ENCODE measurements around the gene STK11. TPM values are rescaled to one million over a fixed set of nuclear protein-coding genes. Genes with fewer than 3 reads are reported as not detected.
A peak's percentile ranks its signal among the peaks of the same experiment; 100 is the strongest.

Gene STK11
- total RNA-seq, 3 donors from 2014 or later: 69.6 to 86.6 (median 76.3) TPM

- intact Hi-C loops (cut with DNase I, micrococcal nuclease): no loop called here
- Histone ChIP-seq H3K4me3 (no peak overlapping the region), H3K36me3 (ENCODE audit: low read depth) (no peaks in the 10 kb centered on the region), H3K9me3 (no peaks in the 10 kb centered on the region), H3K4me1 (ENCODE audit: low read depth) (peaks cover 72% of the 10 kb centered on the region)
- DNase-seq (peak in 1 of 3 donors; percentile 81), ATAC-seq (no peak)
- TF ChIP-seq CTCF (IDR thresholded peaks at IDR 0.05): no peak
These were observed 57.1 kb downstream of the STK11 start for GRCh38 chr19:1262623-1263123.

- intact Hi-C loops (cut with DNase I, micrococcal nuclease): no loop called here
- H3K4me3 ChIP-seq: no peak overlapping the region
These were observed 57.6 kb downstream of the STK11 start for GRCh38 chr19:1263188-1263587.

GRCh38 chr19:1264801-1265614 is 59.4 kb downstream of the STK11 start:
- peak; percentile 62 to 87 (median 78) for DNase-seq
- TF ChIP-seq CTCF (IDR thresholded peaks at IDR 0.05): no peak
- peak; percentile 1 for ATAC-seq
- Histone ChIP-seq H3K4me1 (ENCODE audit: low read depth) (peaks cover 62% of the 10 kb centered on the region), H3K9me3 (no peaks in the 10 kb centered on the region), H3K4me3 (no peak overlapping the region), H3K36me3 (ENCODE audit: low read depth) (no peaks in the 10 kb centered on the region)
- intact Hi-C loops (cut with DNase I, micrococcal nuclease): no loop called here

More at GRCh38 chr19:1263188-1263587, 57.6 kb downstream of the STK11 start:
- ATAC-seq (no peak), DNase-seq (peak in 1 of 3 donors; percentile 69)
- Histone ChIP-seq H3K4me1 (ENCODE audit: low read depth) (peaks cover 72% of the 10 kb centered on the region), H3K36me3 (ENCODE audit: low read depth) (no peaks in the 10 kb centered on the region), H3K9me3 (no peaks in the 10 kb centered on the region)
- TF ChIP-seq CTCF (IDR thresholded peaks at IDR 0.05): no peak

GRCh38 chr19:1265615-1266128 is 60.1 kb downstream of the STK11 start:
- no peak overlapping the region for H3K4me3 ChIP-seq
- TF ChIP-seq CTCF (IDR thresholded peaks at IDR 0.05): no peak
- H3K4me1 ChIP-seq (ENCODE audit: low read depth): peaks cover 63% of the 10 kb centered on the region
- intact Hi-C loops (cut with DNase I, micrococcal nuclease): loop anchor here in 1 of 2 donors (2.0 kb wide), 1 partner anchor 23 kb away; no protein-coding TSS in a partner anchor
- peak; percentile 57 to 91 (median 75) for DNase-seq
- ATAC-seq: no peak
- no peaks in the 10 kb centered on the region for H3K9me3 ChIP-seq
- H3K36me3 ChIP-seq (ENCODE audit: low read depth): no peaks in the 10 kb centered on the region

GRCh38 chr19:1266129-1266915 is 60.7 kb downstream of the STK11 start:
- Histone ChIP-seq H3K4me1 (ENCODE audit: low read depth) (peaks cover 69% of the 10 kb centered on the region), H3K9me3 (no peaks in the 10 kb centered on the region), H3K36me3 (ENCODE audit: low read depth) (no peaks in the 10 kb centered on the region), H3K4me3 (peak overlapping the region; percentile 13)
- no peak for TF ChIP-seq CTCF (IDR thresholded peaks at IDR 0.05)
- intact Hi-C loops (cut with DNase I, micrococcal nuclease): loop anchor here in 1 of 2 donors (2.0 kb wide), 1 partner anchor 24 kb away; no protein-coding TSS in a partner anchor
- ATAC-seq (peak; percentile 59), DNase-seq (peak; percentile 93 to 96 (median 96))

Measured in mucosa of descending colon (tissue), 3 donors.